ENCODE data around the gene USP6NL.

- no peak for TF ChIP-seq POLR2AphosphoS5 (IDR thresholded peaks at IDR 0.05)
- TF ChIP-seq CTCF (IDR thresholded peaks at IDR 0.05) = no peak
- TF ChIP-seq POLR2A (IDR thresholded peaks at IDR 0.05; ENCODE audit: low read depth) = no peak
Measured at GRCh38 chr10:11447586-11447985, 163.9 kb downstream of the USP6NL start.

Measured in esophagus muscularis mucosa (tissue), 3 donors.